Caco-2 (cell line): ENCODE results near the gene SDR39U1. TPM values are rescaled to one million over a fixed set of nuclear protein-coding genes. Genes with fewer than 3 reads are reported as not detected.

Experiments used
- BruUV-seq: library from RNA; stranded (reverse); fragments of 400-500 nt; replicated peaks from 2 replicates; lab custom pipeline; 2021; lab: Mats Ljungman, UMichigan
- CTCF ChIA-PET: fragments of 300-600 bp; sonication (Branson Sonifier 250); formaldehyde crosslinking; loops from one replicate; lab custom pipeline; 2022; ENCODE audit warnings: antibody characterized with exemption; lab: Charles Lee
- POLR2A ChIA-PET: fragments of 300-600 bp; sonication (Branson Sonifier 250); formaldehyde crosslinking; loops from one replicate; lab custom pipeline; 2022; ENCODE audit warnings: antibody characterized with exemption; lab: Charles Lee
- DNase-seq, 2 experiments: peaks; one replicate each; pipeline versions ENCODE4 v3.0.0 to v3.0.0-alpha.2; 2020 to 2022
- H3K27me3 ChIP-seq: replicated peaks from 2 replicates; pipeline ENCODE4 v1.6.0; 2011; ENCODE audit warnings: low read length; ENCODE audit not compliant: control insufficient read depth, insufficient read depth
- H3K36me3 ChIP-seq: 2 replicates; pipeline ENCODE4 v1.5.1; 2011; ENCODE audit warnings: low read length; ENCODE audit not compliant: control insufficient read depth, insufficient read depth
- H3K4me1 ChIP-seq: fragments of 250-450 bp; sonication (Bioruptor Pico); 2 replicates; pipeline ENCODE4 v1.5.1; 2020; ENCODE audit warnings: mild to moderate bottlenecking
- H3K4me3 ChIP-seq: 2 replicates; pipeline ENCODE4 v1.5.1; 2011; ENCODE audit warnings: low read depth, mild to moderate bottlenecking, control low read depth, low read length
- H3K9me3 ChIP-seq: fragments of 250-450 bp; sonication (Bioruptor Pico); 2 replicates; pipeline ENCODE4 v1.5.1; 2020; ENCODE audit warnings: mild to moderate bottlenecking, moderate library complexity
- H3K27ac Mint-ChIP-seq: one replicate; pipeline ENCODE4 v1.8.0; 2022; ENCODE audit warnings: mixed read lengths; ENCODE audit not compliant: unreplicated experiment
- H3K27me3 Mint-ChIP-seq: one replicate; pipeline ENCODE4 v1.8.0; 2022; ENCODE audit warnings: mixed read lengths; ENCODE audit not compliant: insufficient read depth, unreplicated experiment
- H3K36me3 Mint-ChIP-seq: one replicate; pipeline ENCODE4 v1.8.0; 2022; ENCODE audit warnings: mild to moderate bottlenecking, mixed read lengths; ENCODE audit not compliant: insufficient read depth, unreplicated experiment
- H3K4me1 Mint-ChIP-seq: one replicate; pipeline ENCODE4 v1.8.0; 2022; ENCODE audit warnings: low read depth, mixed read lengths; ENCODE audit not compliant: unreplicated experiment
- H3K4me3 Mint-ChIP-seq: one replicate; pipeline ENCODE4 v1.8.0; 2022; ENCODE audit warnings: mild to moderate bottlenecking, moderate library complexity, mixed read lengths; ENCODE audit not compliant: unreplicated experiment
- H3K9me3 Mint-ChIP-seq: one replicate; pipeline ENCODE4 v1.8.0; 2022; ENCODE audit warnings: mixed read lengths; ENCODE audit not compliant: unreplicated experiment
- CTCF ChIP-seq, 2 experiments: fragments of 200-600 bp in 1 of 2; IDR thresholded peaks; 1 replicate in 1 of 2; 2 replicates in 1 of 2; pipeline versions ENCODE4 v1.5.1 to v1.8.0; 2011 to 2022; ENCODE audit warnings: antibody characterized with exemption in 1 of 2, control low read depth in 1 of 2, inconsistent platforms in 1 of 2, low read depth in 1 of 2, low read length in 1 of 2, mild to moderate bottlenecking in 1 of 2, moderate library complexity in 1 of 2; ENCODE audit not compliant: insufficient read depth in 1 of 2, severe bottlenecking in 1 of 2, unreplicated experiment in 1 of 2
- intact Hi-C: fragments of 100-400 bp; cut with micrococcal nuclease; formaldehyde crosslinking; loops from one replicate; pipeline ENCODE4 v1.10.0; 2022; ENCODE audit not compliant: unreplicated experiment
- total RNA-seq: library from RNA; stranded (reverse); gene quantifications from 2 replicates; pipeline ENCODE4 v1.2.3, GENCODE V29; 2022

SDR39U1 gene
- total RNA-seq, 1 experiment from 2014 or later: 44.1 TPM

- DNase-seq: peak in 1 of 2 experiments; percentile 60
- H3K27ac Mint-ChIP-seq: no peak overlapping the region
- intact Hi-C loops: loop anchor here (1.0 kb wide), 1 partner anchor 46 kb away; no protein-coding TSS in a partner anchor
- H3K36me3 ChIP-seq: no peaks in the 10 kb centered on the region; the same call in 1 of the 2 replicates
- no peaks in the 10 kb centered on the region for H3K27me3 Mint-ChIP-seq
- no peaks in the 10 kb centered on the region for H3K27me3 ChIP-seq
- TF ChIP-seq CTCF (IDR thresholded peaks at IDR 0.05; ENCODE audit: insufficient read depth in 1 of 2, low read depth in 1 of 2, low read length in 1 of 2, severe bottlenecking in 1 of 2, unreplicated experiment in 1 of 2): peak; percentile 71 to 75
- ChIA-PET CTCF (interaction anchor here (0.7 to 1.1 kb wide), 5 partner anchors 20 to 78 kb away, joined by 3 to 5 read pairs (median 3); no protein-coding TSS in a partner anchor), POLR2A (no interaction called here)
- no peaks in the 10 kb centered on the region for H3K9me3 Mint-ChIP-seq
- no peaks in the 10 kb centered on the region for H3K9me3 ChIP-seq
- no peak overlapping the region for H3K4me3 ChIP-seq
- no peaks in the 10 kb centered on the region for H3K4me1 Mint-ChIP-seq
- BruUV-seq: no TSS peak
- H3K4me1 ChIP-seq: no peaks in the 10 kb centered on the region
- no peak overlapping the region for H3K4me3 Mint-ChIP-seq
- no peaks in the 10 kb centered on the region for H3K36me3 Mint-ChIP-seq
These were observed 30.9 kb downstream of the SDR39U1 start for GRCh38 chr14:24411443-24412389.

GRCh38 chr14:24409956-24410355 is 32.6 kb downstream of the SDR39U1 start:
- Histone ChIP-seq H3K9me3 (no peaks in the 10 kb centered on the region), H3K36me3 (no peaks in the 10 kb centered on the region; the same call in 1 of the 2 replicates), H3K4me3 (no peak overlapping the region), H3K27me3 (no peaks in the 10 kb centered on the region), H3K4me1 (no peaks in the 10 kb centered on the region)
- intact Hi-C loops: no loop called here
- no peak for TF ChIP-seq CTCF (IDR thresholded peaks at IDR 0.05; ENCODE audit: insufficient read depth in 1 of 2, low read depth in 1 of 2, low read length in 1 of 2, severe bottlenecking in 1 of 2, unreplicated experiment in 1 of 2)
- DNase-seq: no peak
- no peaks in the 10 kb centered on the region for H3K4me1 Mint-ChIP-seq
- H3K36me3 Mint-ChIP-seq: no peaks in the 10 kb centered on the region
- H3K4me3 Mint-ChIP-seq: no peak overlapping the region
- no TSS peak for BruUV-seq
- no peaks in the 10 kb centered on the region for H3K9me3 Mint-ChIP-seq
- H3K27ac Mint-ChIP-seq: no peak overlapping the region
- H3K27me3 Mint-ChIP-seq: no peaks in the 10 kb centered on the region
- ChIA-PET CTCF (interaction anchor here (1.2 to 1.6 kb wide), 4 partner anchors 11 to 77 kb away, joined by 3 to 8 read pairs (median 5); partner anchors contain the start of gene NYNRIN), POLR2A (no interaction called here)

GRCh38 chr14:24409192-24409591 is 33.4 kb downstream of the SDR39U1 start:
- POLR2A ChIA-PET: no interaction called here
- intact Hi-C loops: no loop called here
- H3K27me3 Mint-ChIP-seq: no peaks in the 10 kb centered on the region
- H3K36me3 Mint-ChIP-seq: no peaks in the 10 kb centered on the region
- no peak for DNase-seq
- H3K9me3 ChIP-seq: no peaks in the 10 kb centered on the region
- H3K36me3 ChIP-seq: no peaks in the 10 kb centered on the region; the same call in 1 of the 2 replicates
- no peak overlapping the region for H3K27ac Mint-ChIP-seq
- no peaks in the 10 kb centered on the region for H3K9me3 Mint-ChIP-seq
- no peaks in the 10 kb centered on the region for H3K4me1 ChIP-seq
- BruUV-seq: no TSS peak
- TF ChIP-seq CTCF (IDR thresholded peaks at IDR 0.05; ENCODE audit: insufficient read depth in 1 of 2, low read depth in 1 of 2, low read length in 1 of 2, severe bottlenecking in 1 of 2, unreplicated experiment in 1 of 2): no peak
- H3K4me3 ChIP-seq: no peak overlapping the region
- no peaks in the 10 kb centered on the region for H3K27me3 ChIP-seq
- H3K4me3 Mint-ChIP-seq: no peak overlapping the region
- no peaks in the 10 kb centered on the region for H3K4me1 Mint-ChIP-seq
- CTCF ChIA-PET: interaction anchor here (0.5 to 1.6 kb wide), 6 partner anchors 10 to 274 kb away, joined by 3 to 11 read pairs (median 5); partner anchors contain the start of gene NYNRIN
